K562 (cell line): ENCODE measurements around the gene KMT2D. TPM values are rescaled to one million over a fixed set of nuclear protein-coding genes. Genes with fewer than 3 reads are reported as not detected.

Source experiments
- AFF4 ChIP-seq: sonication (generic); formaldehyde crosslinking; IDR thresholded peaks from 2 replicates; pipeline ENCODE4 v1.8.0; 2023; ENCODE audit warnings: mild to moderate bottlenecking, missing genetic modification reagents
- ARID1B ChIP-seq: fragments of 450-650 bp; IDR thresholded peaks from 2 replicates; pipeline ENCODE4 v1.6.1; 2016; ENCODE audit warnings: antibody characterized with exemption, mild to moderate bottlenecking, inconsistent platforms
- DMBX1 ChIP-seq: fragments of 250-450 bp; sonication (Bioruptor Pico); IDR thresholded peaks from 2 replicates; pipeline ENCODE4 v1.8.0; 2022; ENCODE audit warnings: inconsistent platforms, mild to moderate bottlenecking, moderate library complexity, borderline replicate concordance
- HDAC2 ChIP-seq: fragments of 450-650 bp; IDR thresholded peaks from 2 replicates; pipeline ENCODE4 v1.6.1; 2016; ENCODE audit warnings: mild to moderate bottlenecking
- KLF6 ChIP-seq: fragments of 250-450 bp; sonication (Bioruptor Pico); IDR thresholded peaks from 2 replicates; pipeline ENCODE4 v1.4.0; 2020; ENCODE audit warnings: mild to moderate bottlenecking, moderate library complexity, borderline replicate concordance
- NFRKB ChIP-seq: fragments of 450-650 bp; IDR thresholded peaks from 2 replicates; pipeline ENCODE4 v1.6.1; 2016; ENCODE audit warnings: low read depth
- NR2F6 ChIP-seq: fragments of 450-650 bp; formaldehyde crosslinking; IDR thresholded peaks from 2 replicates; pipeline ENCODE4 v1.4.0; 2020; ENCODE audit warnings: mild to moderate bottlenecking
- PRPF4 ChIP-seq: fragments of 200-400 bp; formaldehyde crosslinking; IDR thresholded peaks from one replicate; pipeline ENCODE4 v1.6.1; 2017; ENCODE audit warnings: low read length, low read depth, mild to moderate bottlenecking; ENCODE audit not compliant: insufficient read depth, poor library complexity, severe bottlenecking
- RERE ChIP-seq: sonication (generic); formaldehyde crosslinking; IDR thresholded peaks from 2 replicates; pipeline ENCODE4 v1.8.0; 2023; ENCODE audit warnings: missing genetic modification reagents, mild to moderate bottlenecking, borderline replicate concordance
- SRSF9 ChIP-seq: fragments of 200-400 bp; formaldehyde crosslinking; IDR thresholded peaks from 2 replicates; pipeline ENCODE4 v1.6.1; 2017; ENCODE audit warnings: low read depth, low read length, borderline replicate concordance
- TAL1 ChIP-seq: fragments of 450-650 bp; IDR thresholded peaks from 2 replicates; pipeline ENCODE4 v1.6.1; 2016; ENCODE audit warnings: mild to moderate bottlenecking
- ZBTB9 ChIP-seq: fragments of 450-650 bp; formaldehyde crosslinking; IDR thresholded peaks from 2 replicates; pipeline ENCODE4 v1.4.0; 2020; ENCODE audit warnings: mild to moderate bottlenecking, moderate library complexity
- ZKSCAN1 ChIP-seq: fragments of 150-350 bp; IDR thresholded peaks from 2 replicates; pipeline ENCODE4 v1.6.1; 2016; ENCODE audit warnings: low read depth, low read length
- polyA plus RNA-seq, 8 experiments: library from polyadenylated mRNA; depleted of rRNA in 4 of 8; stranded (reverse) in 5 of 8; unstranded in 3 of 8; fragments of >200 nt; fragmentation: Nextera tagmentation in 2 of 8; fragmentation: Illumina TruSeq in 1 of 8; extraction: Ambion mirVana in 2 of 8; extraction: Trizol in 1 of 8; gene quantifications; 2 replicates each; pipeline versions ENCODE4 v1.2.1 to v1.2.3, GENCODE V29; 2011 to 2014; ENCODE audit warnings: inconsistent platforms in 1 of 8, missing spikeins in 1 of 8
- total RNA-seq, 7 experiments: library from RNA; depleted of rRNA in 6 of 7; stranded (reverse); fragments of >200 nt in 6 of 7; fragmentation: Illumina TruSeq in 2 of 7; extraction: Trizol in 2 of 7; gene quantifications; 2 replicates each; pipeline versions ENCODE4 v1.2.1 to v1.2.3, GENCODE V29; 2011 to 2021; ENCODE audit warnings: low replicate concordance in 1 of 7

The KMT2D gene
- total and polyA plus RNA-seq, 9 of the 15 experiments (the other 6 are each of a cell fraction or from before 2014, with no cell fraction given): 0.22 to 93.7 (median 13.7) TPM

GRCh38 chr12:49060237-49061156, at the start of gene KMT2D (continued):
- peak; percentile 70 for TF ChIP-seq AFF4 (CRISPR knock-in tag)
- no peak for TF ChIP-seq TAL1
- peak; percentile 77 for TF ChIP-seq ARID1B
- TF ChIP-seq SRSF9: no peak
- peak; percentile 100 for TF ChIP-seq NFRKB
- no peak for TF ChIP-seq NR2F6
- TF ChIP-seq HDAC2: peak; percentile 92
- no peak for TF ChIP-seq RERE (CRISPR knock-in tag)
- 0 out of 2 replicates have a peak, but pooled peaks have one; percentile 23 for TF ChIP-seq ZBTB9 (CRISPR knock-in tag)
- peak; percentile 42 for TF ChIP-seq PRPF4
- TF ChIP-seq KLF6 (CRISPR knock-in tag): peak; percentile 19; the same call in 1 of the 2 replicates
- TF ChIP-seq ZKSCAN1: peak; percentile 62
- 0 out of 2 replicates have a peak, but pooled peaks have one; percentile 27 for TF ChIP-seq DMBX1 (CRISPR knock-in tag)
